Panc1 (cell line): ENCODE measurements around the gene AIRE. TPM values are rescaled to one million over a fixed set of nuclear protein-coding genes. Genes with fewer than 3 reads are reported as not detected.

Source experiments
- ATAC-seq: fragments of 200-7000 bp; cut with Tn5 transposase; 2 replicates; pipeline ENCODE4 v1.9.1; 2020; ENCODE audit warnings: mild to moderate bottlenecking, moderate library complexity
- BruUV-seq: library from RNA; stranded (reverse); fragments of 400-500 nt; replicated peaks from 2 replicates; lab custom pipeline; 2021; lab: Mats Ljungman, UMichigan
- CTCF ChIA-PET: fragments of 300-600 bp; sonication (Branson Sonifier 250); formaldehyde crosslinking; loops from one replicate; lab custom pipeline; 2022; ENCODE audit warnings: antibody characterized with exemption; lab: Charles Lee
- POLR2A ChIA-PET: fragments of 300-600 bp; sonication (Branson Sonifier 250); formaldehyde crosslinking; loops from one replicate; lab custom pipeline; 2022; ENCODE audit warnings: antibody characterized with exemption; lab: Charles Lee
- DNase-seq: peaks from one replicate; pipeline ENCODE4 v3.0.0-alpha.2; 2010; ENCODE audit warnings: low read depth, low spot score
- H3K27ac ChIP-seq: 2 replicates; pipeline ENCODE4 v1.5.1; 2011; ENCODE audit warnings: mild to moderate bottlenecking, low read length, inconsistent platforms
- H3K27me3 ChIP-seq: fragments of 200-500 bp; sonication (Bioruptor generic); 2 replicates; pipeline ENCODE4 v1.6.0; 2014; ENCODE audit warnings: low read length, inconsistent platforms; ENCODE audit not compliant: control insufficient read depth, insufficient read depth
- H3K36me3 ChIP-seq: fragments of 200-500 bp; sonication (Bioruptor generic); 2 replicates; pipeline ENCODE4 v1.5.1; 2014; ENCODE audit warnings: inconsistent platforms, mild to moderate bottlenecking, low read length, moderate library complexity; ENCODE audit not compliant: control insufficient read depth, insufficient read depth
- H3K4me1 ChIP-seq: 2 replicates; pipeline ENCODE4 v1.5.1; 2011; ENCODE audit warnings: inconsistent platforms, mild to moderate bottlenecking, low read length, moderate library complexity; ENCODE audit not compliant: control insufficient read depth, insufficient read depth
- H3K4me3 ChIP-seq, 2 experiments: 2 replicates each; pipeline ENCODE4 v1.5.1; 2011 to 2012; ENCODE audit warnings: low read depth in 2 of 2, low read length in 2 of 2, mild to moderate bottlenecking in 2 of 2, inconsistent platforms in 1 of 2, moderate library complexity in 1 of 2
- H3K9me3 ChIP-seq: fragments of 200-500 bp; sonication (Bioruptor generic); 2 replicates; pipeline ENCODE4 v1.5.1; 2014; ENCODE audit warnings: low read depth, mild to moderate bottlenecking, inconsistent platforms, low read length, moderate library complexity; ENCODE audit not compliant: control insufficient read depth, insufficient read depth
- CTCF ChIP-seq: fragments of 450-650 bp; IDR thresholded peaks from 2 replicates; pipeline ENCODE4 v1.5.1; 2017; ENCODE audit warnings: mild to moderate bottlenecking
- POLR2AphosphoS5 ChIP-seq: IDR thresholded peaks from 2 replicates; pipeline ENCODE4 v1.6.1; 2012; ENCODE audit warnings: mild to moderate bottlenecking, low read depth, low read length, moderate library complexity
- REST ChIP-seq, 2 experiments: IDR thresholded peaks; 2 replicates each; pipeline ENCODE4 v1.6.1; 2011 to 2012; ENCODE audit warnings: low read depth in 2 of 2, control low read depth in 1 of 2, low read length in 1 of 2, mild to moderate bottlenecking in 1 of 2, moderate library complexity in 1 of 2; ENCODE audit not compliant: insufficient read depth in 1 of 2
- SIN3A ChIP-seq: IDR thresholded peaks from 2 replicates; pipeline ENCODE4 v1.6.1; 2012; ENCODE audit warnings: low read depth, mild to moderate bottlenecking, low read length, moderate library complexity, borderline replicate concordance; ENCODE audit not compliant: insufficient read depth
- TCF7L2 ChIP-seq: IDR thresholded peaks from 2 replicates; pipeline ENCODE4 v1.6.1; 2011; ENCODE audit warnings: mild to moderate bottlenecking, low read depth, low read length, inconsistent platforms
- in situ Hi-C: cut with HindIII; loops from 2 replicates; pipeline ENCODE4 v1.10.0; 2016; ENCODE audit warnings: low sequenced_read_pairs, low pct_unique_long_range_greater_than_20kb
- intact Hi-C: fragments of 100-400 bp; cut with micrococcal nuclease; formaldehyde crosslinking; loops from one replicate; pipeline ENCODE4 v1.10.0; 2022; ENCODE audit not compliant: unreplicated experiment
- total RNA-seq: library from RNA; stranded (reverse); gene quantifications from one replicate; pipeline ENCODE4 v1.2.1, GENCODE V29; 2021; ENCODE audit not compliant: unreplicated experiment

The AIRE gene
- total RNA-seq, 1 experiment from 2014 or later, result not detected

GRCh38 chr21:44267655-44268142 is 18.0 kb upstream of the AIRE start:
- intact Hi-C loops (no loop called here), in situ Hi-C loops (no loop called here)
- no TSS peak for BruUV-seq
- Histone ChIP-seq H3K4me3 (no peak overlapping the region), H3K36me3 (no peaks in the 10 kb centered on the region), H3K4me1 (no peaks in the 10 kb centered on the region), H3K27me3 (no peaks in the 10 kb centered on the region), H3K27ac (no peak overlapping the region), H3K9me3 (no peaks in the 10 kb centered on the region)
- DNase-seq (no peak), ATAC-seq (peak; percentile 60; the same call in 1 of the 2 replicates)
- no peak for TF ChIP-seq POLR2AphosphoS5
- TF ChIP-seq REST (IDR thresholded peaks at IDR 0.05; ENCODE audit: insufficient read depth in 1 of 2, low read depth in 2 of 2, low read length in 1 of 2), result no peak
- TF ChIP-seq TCF7L2, result no peak
- TF ChIP-seq SIN3A, result no peak
- TF ChIP-seq CTCF, result no peak; the same call in 1 of the 2 replicates
- ChIA-PET POLR2A (no interaction called here), CTCF (no interaction called here)

- Histone ChIP-seq H3K27ac (no peak overlapping the region), H3K9me3 (no peaks in the 10 kb centered on the region), H3K27me3 (no peaks in the 10 kb centered on the region), H3K4me1 (no peaks in the 10 kb centered on the region), H3K36me3 (no peaks in the 10 kb centered on the region), H3K4me3 (no peak overlapping the region)
- POLR2A ChIA-PET, result interaction anchor here (0.7 kb wide), 1 partner anchor 13 kb away, joined by 16 read pairs; no protein-coding TSS in a partner anchor
- no peak for DNase-seq
- in situ Hi-C loops, result no loop called here
- CTCF ChIA-PET, result interaction anchor here (0.7 kb wide), 1 partner anchor 28 kb away, joined by 4 read pairs; no protein-coding TSS in a partner anchor
- ATAC-seq, result no peak
- TF ChIP-seq REST (IDR thresholded peaks at IDR 0.05; ENCODE audit: insufficient read depth in 1 of 2, low read depth in 2 of 2, low read length in 1 of 2) (no peak), CTCF (no peak), SIN3A (no peak), TCF7L2 (no peak), POLR2AphosphoS5 (no peak)
- intact Hi-C loops, result no loop called here
- BruUV-seq, result no TSS peak
These were observed 16.6 kb upstream of the AIRE start for GRCh38 chr21:44269090-44269489.
